Dedifferentiated amniotic fluid mesenchymal stem cell (primary cell): ENCODE results near the gene EIF2S3.
"Not testable (repeated sequence)": the region's sequence is repeated elsewhere in the genome, so short reads cannot be mapped to it uniquely, and the experiment has no call there.

Experiments used
- DNase-seq: peaks from one replicate; pipeline ENCODE4 v3.0.0-alpha.2; 2016; ENCODE audit errors: extremely low spot score

EIF2S3 gene

DNA sequence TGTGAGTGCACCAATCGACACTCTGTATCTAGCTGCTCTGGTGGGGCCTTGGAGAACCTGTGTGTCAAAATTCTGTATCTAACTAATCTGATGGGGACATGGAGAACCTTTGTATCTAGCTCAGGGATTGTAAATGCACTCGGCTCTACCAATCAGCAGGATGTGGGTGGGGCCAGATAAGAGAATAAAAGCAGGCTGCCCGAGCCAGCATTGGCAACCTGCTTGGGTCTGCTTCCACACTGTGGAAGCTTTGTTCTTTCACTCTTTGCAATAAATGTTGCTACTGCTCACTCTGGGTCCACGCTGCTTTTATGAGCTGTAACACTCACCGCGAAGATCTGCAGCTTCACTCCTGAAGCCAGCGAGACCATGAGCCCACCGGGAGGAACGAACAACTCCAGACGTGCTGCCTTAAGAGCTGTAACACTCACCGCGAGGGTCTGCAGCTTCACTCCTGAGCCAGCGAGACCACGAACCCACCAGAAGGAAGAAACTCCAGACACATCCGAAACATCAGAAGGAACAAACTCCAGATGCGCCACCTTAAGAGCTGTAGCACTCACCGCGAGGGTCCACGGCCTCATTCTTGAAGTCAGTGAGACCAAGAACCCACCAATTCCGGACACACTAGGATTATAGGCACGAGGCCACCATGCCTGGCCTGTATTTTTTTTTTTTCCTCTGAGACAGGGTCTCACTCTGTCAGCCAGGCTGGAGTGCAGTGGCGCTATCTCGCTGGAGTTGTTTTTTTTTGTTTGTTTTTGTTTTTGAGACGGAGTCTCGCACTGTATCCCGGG, 4.0 kb upstream of the EIF2S3 start:
- DNase-seq: not testable (repeated sequence)

GRCh38 chrX:24055043-24055356, 244 bp downstream of the EIF2S3 start:
- DNase-seq: no peak

DNA sequence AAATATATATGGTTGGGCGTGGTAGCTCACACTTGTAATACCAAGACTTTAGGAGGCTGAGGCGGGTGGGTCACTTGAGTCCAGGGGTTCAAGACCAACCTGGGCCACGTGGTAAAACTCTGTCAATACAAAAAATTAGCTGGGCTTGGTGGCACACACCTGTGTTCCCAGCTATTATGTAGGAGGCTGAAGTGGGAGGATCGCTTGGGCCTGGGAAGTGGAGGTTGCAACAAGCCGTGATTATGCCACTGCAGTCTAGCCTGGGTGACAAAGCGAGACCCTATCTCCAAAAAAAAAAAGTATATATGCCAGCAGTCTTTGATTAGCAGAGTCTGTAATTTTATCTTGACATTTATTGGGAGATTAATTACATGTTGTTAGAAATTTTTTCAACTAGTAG, 8.7 kb downstream of the EIF2S3 start:
- peak; percentile 1 for DNase-seq

DNA sequence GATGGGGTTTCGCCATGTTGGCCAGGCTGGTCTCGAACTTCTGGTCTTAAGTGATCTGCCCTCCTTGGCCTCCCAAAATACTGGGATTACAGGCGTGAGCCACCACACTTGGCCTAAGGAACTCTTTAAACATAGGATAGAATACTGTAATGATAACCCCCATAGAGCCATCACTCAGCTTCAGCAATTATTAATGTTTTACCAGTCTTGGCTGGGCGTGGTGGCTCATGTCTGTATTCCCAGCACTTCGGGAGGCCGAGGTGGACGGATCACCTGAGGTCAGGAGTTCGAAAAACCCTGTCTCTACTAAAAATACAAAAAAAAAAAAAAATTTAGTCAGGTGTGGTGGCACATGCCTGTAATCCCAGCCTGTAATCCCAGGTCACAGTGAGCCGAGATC, 15.1 kb downstream of the EIF2S3 start:
- no peak for DNase-seq

GRCh38 chrX:24079411-24079810, 24.7 kb downstream of the EIF2S3 start:
- DNase-seq: no peak

GRCh38 chrX:24080245-24080644, 25.5 kb downstream of the EIF2S3 start:
- not testable (repeated sequence) for DNase-seq

DNA sequence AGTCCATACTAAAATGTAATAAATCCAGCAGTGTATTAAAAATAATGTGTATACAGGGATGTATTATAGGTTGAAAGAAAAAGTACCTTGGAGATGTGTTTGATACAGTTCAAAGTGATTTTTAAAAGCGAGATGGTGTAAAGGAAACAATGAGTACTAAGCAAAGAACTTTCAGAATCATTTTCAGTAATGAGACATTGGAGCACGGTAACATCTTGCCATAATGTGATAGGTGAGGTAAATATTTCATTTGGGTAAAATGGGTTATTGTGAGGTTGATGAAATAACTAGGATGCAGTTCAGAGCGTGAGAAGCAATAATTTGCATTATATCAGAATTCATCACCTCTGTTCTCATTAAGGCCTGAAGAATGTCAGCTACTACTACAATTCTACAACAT, 25.9 kb downstream of the EIF2S3 start:
- no peak for DNase-seq

DNA sequence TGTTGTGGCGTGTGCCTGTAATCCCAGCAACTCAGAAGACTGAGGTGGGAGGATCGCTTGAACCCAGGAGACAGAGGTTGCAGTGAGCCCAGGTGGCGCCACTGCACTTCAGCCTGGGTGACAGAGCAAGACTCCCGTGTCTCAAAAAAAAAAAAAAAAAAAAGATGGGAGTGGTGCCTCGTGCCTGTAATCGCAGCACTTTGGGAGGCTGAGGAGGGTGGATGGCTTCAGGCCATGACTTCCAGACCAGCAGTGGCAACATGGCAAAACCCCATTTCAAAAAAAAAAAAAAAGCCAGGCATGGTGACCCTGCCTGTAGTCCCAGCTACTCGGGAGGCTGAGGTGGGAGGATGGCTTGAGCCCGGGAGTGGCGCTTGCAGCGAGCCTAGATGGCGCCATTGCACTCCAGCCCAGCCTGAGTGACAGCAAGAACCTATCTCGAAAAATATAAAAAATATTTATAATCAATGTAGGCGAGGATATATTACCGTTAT, 27.0 kb downstream of the EIF2S3 start:
- peak; percentile 42 for DNase-seq

- DNase-seq: no peak
Observed at GRCh38 chrX:24082447-24082846, 27.7 kb downstream of the EIF2S3 start.

DNA sequence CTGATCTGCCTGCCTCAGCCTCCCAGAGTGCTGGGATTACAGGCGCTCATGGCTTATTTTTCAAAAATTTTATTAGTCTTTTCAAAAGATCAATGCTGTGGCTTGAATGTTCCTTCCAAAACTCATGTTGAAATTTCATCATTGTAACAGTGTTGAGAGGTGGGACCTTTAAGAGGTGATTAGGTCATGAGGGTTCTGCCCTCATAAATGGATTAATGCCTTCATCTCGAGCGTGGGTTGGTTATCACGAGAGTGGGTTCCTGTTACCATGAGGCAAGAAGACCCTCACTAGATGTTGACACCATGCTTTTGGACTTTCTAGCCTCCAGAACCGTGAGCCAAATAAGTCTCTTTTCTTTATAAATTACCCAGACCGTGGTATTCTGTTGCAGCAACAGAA, 30.3 kb downstream of the EIF2S3 start:
- no peak for DNase-seq

GRCh38 chrX:24090300-24091200, 35.8 kb downstream of the EIF2S3 start:
- DNase-seq: no peak

DNA sequence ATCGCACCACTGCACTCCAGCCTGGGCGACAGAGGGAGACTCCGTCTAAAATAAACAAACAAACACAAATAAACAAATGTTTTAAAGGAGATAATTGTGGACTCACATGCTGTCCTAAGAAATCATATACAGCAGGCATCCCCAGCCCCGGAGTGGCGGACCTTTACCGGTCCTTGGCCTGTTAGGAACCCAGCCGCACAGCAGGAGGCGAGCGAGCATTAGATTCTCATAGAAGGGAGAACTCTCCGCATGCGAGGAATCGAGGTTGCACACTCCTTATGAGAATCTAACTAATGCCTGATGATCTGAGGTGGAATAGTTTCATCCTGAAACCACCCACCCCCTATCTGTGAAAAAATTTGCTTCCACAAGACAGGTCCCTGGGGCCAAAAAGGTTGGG, 39.0 kb downstream of the EIF2S3 start:
- DNase-seq: no peak

- DNase-seq: peak; percentile 64
Observed at GRCh38 chrX:24097741-24098260, 43.0 kb downstream of the EIF2S3 start.

GRCh38 chrX:24098932-24099331, 44.2 kb downstream of the EIF2S3 start:
- DNase-seq: no peak

- no peak for DNase-seq
Observed at GRCh38 chrX:24099394-24099793, 44.6 kb downstream of the EIF2S3 start.

DNA sequence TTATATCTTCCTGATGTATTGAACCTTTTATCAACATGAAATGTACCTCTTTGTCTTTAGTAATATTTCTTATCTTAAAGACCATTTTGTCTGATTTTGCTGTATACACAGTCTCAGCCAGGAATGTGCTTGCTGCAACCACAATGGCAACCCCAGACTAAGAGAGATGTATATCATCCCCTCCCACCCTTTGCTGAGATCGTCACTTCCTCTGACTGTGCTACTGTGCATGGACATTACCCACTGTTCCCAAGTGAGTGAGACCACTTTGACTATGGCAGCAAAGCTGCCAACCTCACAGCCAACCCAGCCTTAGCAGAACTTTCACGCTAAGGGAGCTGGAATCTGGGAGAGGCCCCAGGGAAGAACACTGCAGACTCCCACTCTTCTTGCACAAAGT, 46.0 kb downstream of the EIF2S3 start:
- DNase-seq: no peak

- DNase-seq: no peak
Observed at GRCh38 chrX:24110069-24110468, 55.3 kb downstream of the EIF2S3 start.

GRCh38 chrX:24113181-24113580, 58.4 kb downstream of the EIF2S3 start:
- no peak for DNase-seq

- DNase-seq: peak; percentile 66
Observed at GRCh38 chrX:24117258-24117657, 62.5 kb downstream of the EIF2S3 start.

DNA sequence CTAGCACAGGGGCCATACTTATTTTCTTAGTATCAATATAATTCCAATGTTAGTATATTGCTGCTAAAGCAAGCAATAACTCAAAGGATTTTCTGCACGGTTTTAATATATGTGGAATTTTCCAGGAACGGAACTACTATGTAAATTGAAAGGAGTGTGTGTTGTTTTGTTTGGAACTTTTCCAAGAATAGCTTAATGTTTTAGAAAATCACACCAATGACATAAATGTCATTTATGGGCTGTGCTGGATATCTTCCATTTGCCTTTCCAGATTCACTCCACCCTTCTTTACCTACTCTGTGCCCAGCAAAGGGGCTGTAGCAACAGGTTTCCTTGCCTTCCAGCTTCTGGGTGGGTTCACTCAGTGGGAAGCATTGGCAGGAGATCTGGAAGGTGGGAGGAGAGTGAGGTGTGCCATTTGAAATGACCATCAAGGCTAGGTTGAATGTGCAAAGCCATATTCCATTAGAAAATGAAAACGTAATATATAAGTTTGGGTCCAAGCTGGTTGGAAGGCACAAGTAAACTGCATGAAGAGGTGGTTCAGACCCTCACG, 69.6 kb downstream of the EIF2S3 start:
- DNase-seq: no peak

DNA sequence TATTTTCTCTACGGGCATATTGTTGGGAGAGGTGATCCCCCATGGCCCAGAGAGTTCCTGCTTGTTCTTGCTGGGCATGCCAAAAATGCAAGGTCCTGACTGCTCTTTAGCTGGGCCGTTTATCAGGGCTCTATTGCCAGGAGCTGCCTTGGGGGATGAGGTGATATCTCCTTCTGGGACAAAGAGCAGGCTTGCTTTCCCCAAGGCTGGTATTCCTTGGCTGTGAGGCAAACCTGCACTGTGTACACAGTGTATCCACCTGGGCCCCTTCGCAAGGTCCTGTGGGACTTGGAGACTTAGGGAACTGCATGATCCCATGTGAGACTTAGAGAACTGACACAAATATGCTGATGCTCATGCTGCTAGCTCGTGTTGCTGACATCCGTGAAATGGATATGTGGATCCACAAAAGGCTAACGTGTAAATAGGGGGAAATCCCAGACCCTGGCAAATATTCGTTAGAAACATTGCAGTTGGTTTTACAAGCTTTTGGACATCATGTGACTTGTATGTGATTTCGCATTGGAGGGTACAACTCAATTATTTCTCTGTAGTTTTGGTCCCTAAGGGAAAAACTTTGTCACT, 70.4 kb downstream of the EIF2S3 start:
- no peak for DNase-seq
